ENCODE results near the gene MAP2K1.

MAP2K1 gene

GRCh38 chr15:66356359-66357236 lies 30.1 kb upstream of the MAP2K1 start, which contains the start of gene TIPIN (continued):
- TF ChIP-seq AEBP2 (tag by site-specific recombination; IDR thresholded peaks at IDR 0.05; ENCODE audit: borderline replicate concordance) (no peak), TCF7L2 (IDR thresholded peaks at IDR 0.05; ENCODE audit: borderline replicate concordance, low read depth, low read length) (no peak), KLF8 (tag by site-specific recombination; IDR thresholded peaks at IDR 0.05) (peak; percentile 99), ZNF560 (tag by site-specific recombination; IDR thresholded peaks at IDR 0.05; ENCODE audit: borderline replicate concordance) (no peak), ZNF121 (tag by site-specific recombination; IDR thresholded peaks at IDR 0.05) (peak; percentile 19; the same call in 1 of the 2 replicates), ZNF138 (tag by site-specific recombination; IDR thresholded peaks at IDR 0.05; ENCODE audit: borderline replicate concordance) (no peak), ZNF366 (tag by site-specific recombination; conservative IDR thresholded peaks at IDR 0.05) (peak; percentile 26; the same call in 1 of the 2 replicates), ZBTB1 (tag by site-specific recombination; IDR thresholded peaks at IDR 0.05) (peak; percentile 69; the same call in 1 of the 2 replicates), ZNF513 (tag by site-specific recombination; IDR thresholded peaks at IDR 0.05) (no peak), ZNF707 (tag by site-specific recombination; IDR thresholded peaks at IDR 0.05) (no peak), ZNF792 (tag by site-specific recombination; IDR thresholded peaks at IDR 0.05) (peak; percentile 79; the same call in 1 of the 2 replicates), ATF2 (tag by site-specific recombination; IDR thresholded peaks at IDR 0.05; ENCODE audit: low read depth) (no peak), ZNF18 (tag by site-specific recombination; IDR thresholded peaks at IDR 0.05) (peak; percentile 55), ZBTB11 (tag by site-specific recombination; conservative IDR thresholded peaks at IDR 0.05; ENCODE audit: low read depth) (peak; percentile 33; the same call in 1 of the 2 replicates), ZNF785 (tag by site-specific recombination; IDR thresholded peaks at IDR 0.05) (no peak), GFI1B (tag by site-specific recombination; IDR thresholded peaks at IDR 0.05) (peak; percentile 67), KLF10 (tag by site-specific recombination; IDR thresholded peaks at IDR 0.05) (peak; percentile 67), ZNF747 (tag by site-specific recombination; IDR thresholded peaks at IDR 0.05) (no peak), PBX3 (CRISPR knock-in tag; IDR thresholded peaks at IDR 0.05) (0 out of 2 replicates have a peak, but pooled peaks have one; percentile 44), ZFP69B (tag by site-specific recombination; IDR thresholded peaks at IDR 0.05) (peak; percentile 81), ZNF404 (tag by site-specific recombination; IDR thresholded peaks at IDR 0.05) (no peak; the same call in 1 of the 2 replicates), ZNF837 (tag by site-specific recombination; IDR thresholded peaks at IDR 0.05) (no peak), ZNF624 (tag by site-specific recombination; IDR thresholded peaks at IDR 0.05) (no peak), SCRT1 (tag by site-specific recombination; IDR thresholded peaks at IDR 0.05; ENCODE audit: borderline replicate concordance) (no peak), ZNF677 (tag by site-specific recombination; IDR thresholded peaks at IDR 0.05) (no peak), ZNF10 (tag by site-specific recombination; IDR thresholded peaks at IDR 0.05) (no peak), ZNF549 (tag by site-specific recombination; IDR thresholded peaks at IDR 0.05) (no peak), ZNF391 (tag by site-specific recombination; IDR thresholded peaks at IDR 0.05; ENCODE audit: borderline replicate concordance, low read depth) (peak; percentile 70; the same call in 1 of the 2 replicates), ZNF701 (tag by site-specific recombination; IDR thresholded peaks at IDR 0.05) (no peak)
